Esophagus muscularis mucosa (tissue), 2 donors: ENCODE measurements around the gene RCE1.

Experiments used
- POLR2A ChIP-seq: fragments of 450-650 bp; IDR thresholded peaks from one replicate; pipeline ENCODE4 v1.6.1; 2017; ENCODE audit warnings: antibody characterized with exemption, moderate library complexity, mild to moderate bottlenecking, low read depth
- POLR2AphosphoS5 ChIP-seq, 2 donors: sonication (generic); formaldehyde crosslinking; IDR thresholded peaks; one replicate each; pipeline ENCODE4 v1.6.1; 2017; ENCODE audit warnings: antibody characterized with exemption in 2 of 2

DNA sequence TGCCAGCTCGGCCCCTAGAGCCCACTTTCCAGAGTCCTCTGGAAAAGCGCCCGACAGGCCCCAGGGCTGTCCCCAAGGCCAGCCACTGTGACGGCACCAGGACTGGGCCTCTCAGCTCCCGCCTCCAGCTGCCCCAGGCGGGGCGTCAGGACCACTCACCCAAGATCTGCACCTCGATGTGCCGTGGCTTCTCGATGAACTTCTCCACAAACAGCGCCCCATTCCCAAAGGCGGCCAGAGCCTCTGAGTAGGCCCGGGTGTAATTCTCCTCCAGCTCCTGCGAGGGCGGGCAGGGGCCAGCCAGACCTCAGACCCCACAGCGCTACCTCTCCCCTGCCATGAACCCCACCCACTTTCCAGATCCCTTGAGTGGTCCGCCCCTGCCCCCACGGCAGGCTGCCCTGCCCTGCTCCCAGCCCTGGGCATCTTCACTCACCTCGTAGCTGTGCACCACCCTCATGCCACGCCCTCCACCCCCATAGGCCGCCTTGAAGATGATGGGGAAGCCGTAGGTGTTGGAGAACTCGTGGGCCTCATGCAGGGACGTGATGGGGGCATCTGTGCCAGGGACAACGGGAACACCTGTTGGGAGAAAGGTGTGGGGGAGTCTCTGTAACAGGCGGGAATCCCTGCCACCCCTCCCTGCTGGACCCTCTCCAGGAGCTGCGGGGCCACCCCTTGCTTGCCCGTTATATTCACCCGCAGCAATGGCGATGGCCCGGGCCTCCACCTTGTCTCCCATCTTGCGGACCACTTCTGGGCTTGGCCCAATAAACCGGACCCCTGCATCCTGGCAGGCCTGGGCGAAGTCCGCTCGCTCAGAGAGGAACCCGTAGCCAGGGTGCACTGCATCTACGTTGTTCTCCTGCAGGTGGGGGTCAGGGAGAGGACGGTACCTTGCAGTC lies 27.6 kb downstream of the RCE1 start:
- TF ChIP-seq POLR2A, result no peak
- no peak for TF ChIP-seq POLR2AphosphoS5 (IDR thresholded peaks at IDR 0.05)
